Stimulated activated CD4-positive, alpha-beta T cell treated with anti-CD3 and anti-CD28 coated beads, Interleukin-1b, Interleukin-23, amount 100 ng/mL, for 1 hour (primary cell): ENCODE results near the gene RFPL1.
"Not testable (repeated sequence)": the region's sequence is repeated elsewhere in the genome, so short reads cannot be mapped to it uniquely, and the experiment has no call there.

Source experiments
- DNase-seq, 2 donors: peaks; one replicate each; pipeline ENCODE4 v3.0.0-alpha.2; 2020; ENCODE audit warnings: low read depth in 2 of 2

RFPL1 gene

DNA sequence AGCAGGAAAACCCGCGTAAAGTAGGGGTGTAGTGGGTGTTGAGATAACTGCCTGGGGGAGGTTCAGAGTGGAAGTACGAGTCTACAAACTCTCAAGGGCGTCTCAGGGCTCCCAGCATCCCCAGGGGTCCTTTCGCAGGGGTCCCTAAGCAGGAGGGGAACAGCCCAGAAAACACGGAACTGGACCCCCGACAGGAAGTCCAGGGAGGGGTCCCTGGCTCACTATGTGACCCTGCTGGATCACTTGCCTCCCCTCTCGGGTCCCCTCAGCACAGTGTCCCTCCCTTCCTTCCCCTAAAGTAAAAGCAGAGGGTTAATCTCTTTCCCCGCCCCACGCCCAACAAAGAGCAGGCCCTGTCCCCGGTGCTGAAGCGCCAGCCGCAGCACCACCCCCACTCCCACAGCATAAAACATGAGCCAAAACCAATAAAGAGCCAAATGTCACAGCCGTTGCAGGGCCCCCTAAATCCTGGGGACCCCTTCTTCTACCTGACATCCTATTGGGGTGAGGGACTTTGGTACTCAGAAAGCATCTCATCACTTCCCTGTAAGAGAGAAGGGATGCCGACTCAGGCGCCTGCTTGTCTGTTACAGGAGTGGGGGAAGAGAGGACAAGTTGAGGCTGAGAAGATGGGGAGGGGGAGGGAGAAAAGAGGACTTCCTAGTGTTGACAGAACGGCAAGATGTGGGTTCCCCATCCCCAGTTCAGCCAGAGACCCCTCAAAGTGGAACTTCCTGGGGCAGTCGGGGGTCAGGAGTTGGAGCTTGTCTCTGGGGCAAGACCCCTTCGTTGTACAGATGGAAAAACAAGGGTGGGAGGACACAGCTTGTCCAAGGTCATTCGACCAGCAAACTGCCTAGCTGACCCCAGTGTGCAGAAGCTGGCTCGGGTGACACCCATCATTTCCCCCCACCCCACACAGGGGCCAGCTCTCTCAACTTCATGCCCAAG lies 40.2 kb downstream of the RFPL1 start:
- no peak for DNase-seq

GRCh38 chr22:29479417-29480261 lies 41.3 kb downstream of the RFPL1 start, which contains the start of gene NEFH:
TSS of gene NEFH (plus strand) at chr22:29480218. CDS start at chr22:29480263, 45 bp downstream.
- DNase-seq: no peak

- DNase-seq: no peak
Observed at GRCh38 chr22:29480262-29480511, 41.8 kb downstream of the RFPL1 start.

GRCh38 chr22:29480512-29481264 lies 42.3 kb downstream of the RFPL1 start:
- DNase-seq: no peak

- DNase-seq: no peak
Observed at GRCh38 chr22:29481265-29482000, 43.0 kb downstream of the RFPL1 start.

DNA sequence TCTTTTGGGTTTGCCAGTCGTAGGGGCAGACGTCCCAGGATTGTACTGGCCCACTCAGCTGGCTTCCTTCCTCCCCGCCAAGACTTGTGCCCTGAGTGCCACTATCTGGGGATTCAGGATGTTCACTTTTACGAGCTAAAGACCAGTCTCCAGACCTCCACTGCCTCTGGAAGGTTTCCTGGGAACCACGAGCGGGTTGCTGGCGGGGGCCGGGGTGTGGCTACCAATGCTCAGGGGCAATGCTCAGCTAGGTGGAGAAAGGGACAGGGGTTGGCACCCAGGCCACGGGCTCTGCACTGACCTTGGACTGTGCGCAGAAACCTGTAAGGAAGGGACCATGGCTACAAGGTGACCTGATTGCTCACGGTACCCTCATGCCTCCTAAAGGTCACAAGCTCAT lies 43.9 kb downstream of the RFPL1 start:
- DNase-seq: no peak

GRCh38 chr22:29482726-29483125 lies 44.3 kb downstream of the RFPL1 start:
- DNase-seq: no peak

DNA sequence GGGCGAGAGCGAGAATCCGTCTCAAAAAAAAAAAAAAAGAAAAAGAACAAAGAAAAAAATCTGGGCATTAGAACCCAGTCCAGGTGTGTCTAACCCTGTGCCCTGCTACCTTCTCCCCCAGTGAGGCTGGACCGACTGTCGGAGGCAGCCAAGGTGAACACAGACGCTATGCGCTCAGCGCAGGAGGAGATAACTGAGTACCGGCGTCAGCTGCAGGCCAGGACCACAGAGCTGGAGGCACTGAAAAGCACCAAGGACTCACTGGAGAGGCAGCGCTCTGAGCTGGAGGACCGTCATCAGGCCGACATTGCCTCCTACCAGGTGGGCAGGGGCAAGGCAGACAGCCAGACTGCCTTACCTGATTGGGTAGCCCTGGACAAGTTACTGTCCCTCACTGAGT lies 44.9 kb downstream of the RFPL1 start:
- DNase-seq: no peak

GRCh38 chr22:29484642-29485041 lies 46.3 kb downstream of the RFPL1 start:
- DNase-seq: no peak

DNA sequence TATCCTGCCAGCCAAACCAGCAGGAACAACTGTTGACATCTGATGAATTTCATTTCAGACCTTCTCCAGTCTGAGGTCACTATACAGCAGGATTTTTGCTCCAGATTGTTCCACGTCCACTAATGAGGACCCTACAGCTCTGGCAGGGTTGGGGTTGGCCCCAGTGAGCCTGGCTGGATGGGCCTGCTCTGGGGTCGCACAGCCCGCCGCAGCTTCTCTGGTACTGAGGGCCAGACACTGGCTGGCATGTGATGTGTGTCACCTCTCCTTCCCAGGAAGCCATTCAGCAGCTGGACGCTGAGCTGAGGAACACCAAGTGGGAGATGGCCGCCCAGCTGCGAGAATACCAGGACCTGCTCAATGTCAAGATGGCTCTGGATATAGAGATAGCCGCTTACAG lies 47.1 kb downstream of the RFPL1 start:
- no peak for DNase-seq

- DNase-seq: no peak
Observed at GRCh38 chr22:29487426-29487986, 49.1 kb downstream of the RFPL1 start.

GRCh38 chr22:29489127-29489780 lies 50.9 kb downstream of the RFPL1 start:
- DNase-seq: not testable (repeated sequence)

DNA sequence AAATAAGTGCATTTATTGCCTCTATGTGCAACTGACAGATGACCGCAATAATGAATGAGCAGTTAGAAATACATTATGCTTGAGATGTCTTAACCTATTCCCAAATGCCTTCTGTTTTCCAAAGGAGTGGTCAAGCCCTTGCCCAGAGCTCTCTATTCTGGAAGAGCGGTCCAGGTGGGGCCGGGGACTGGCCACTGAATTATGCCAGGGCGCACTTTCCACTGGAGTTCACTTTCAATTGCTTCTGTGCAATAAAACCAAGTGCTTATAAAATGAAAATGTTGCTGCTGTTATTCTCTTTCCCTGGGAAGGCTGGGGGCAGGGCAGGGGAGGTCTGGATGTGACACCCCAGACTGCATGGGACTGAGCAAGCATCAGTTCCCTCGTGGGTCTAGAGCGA lies 52.6 kb downstream of the RFPL1 start:
- DNase-seq: no peak
